GM12875 (cell line): ENCODE results near the gene ADD1.

Experiments
- H3K4me3 ChIP-seq: one replicate; pipeline ENCODE4 v1.5.1; 2011; ENCODE audit warnings: low read depth, low read length, control low read depth
- TF ChIP-seq, protein P1 (sequence below): IDR thresholded peaks from 2 replicates; pipeline ENCODE4 v1.5.1; 2011; ENCODE audit warnings: low read depth, mild to moderate bottlenecking, control low read depth, inconsistent platforms, low read length, moderate library complexity, borderline replicate concordance; ENCODE audit not compliant: insufficient read depth

Gene ADD1

DNA sequence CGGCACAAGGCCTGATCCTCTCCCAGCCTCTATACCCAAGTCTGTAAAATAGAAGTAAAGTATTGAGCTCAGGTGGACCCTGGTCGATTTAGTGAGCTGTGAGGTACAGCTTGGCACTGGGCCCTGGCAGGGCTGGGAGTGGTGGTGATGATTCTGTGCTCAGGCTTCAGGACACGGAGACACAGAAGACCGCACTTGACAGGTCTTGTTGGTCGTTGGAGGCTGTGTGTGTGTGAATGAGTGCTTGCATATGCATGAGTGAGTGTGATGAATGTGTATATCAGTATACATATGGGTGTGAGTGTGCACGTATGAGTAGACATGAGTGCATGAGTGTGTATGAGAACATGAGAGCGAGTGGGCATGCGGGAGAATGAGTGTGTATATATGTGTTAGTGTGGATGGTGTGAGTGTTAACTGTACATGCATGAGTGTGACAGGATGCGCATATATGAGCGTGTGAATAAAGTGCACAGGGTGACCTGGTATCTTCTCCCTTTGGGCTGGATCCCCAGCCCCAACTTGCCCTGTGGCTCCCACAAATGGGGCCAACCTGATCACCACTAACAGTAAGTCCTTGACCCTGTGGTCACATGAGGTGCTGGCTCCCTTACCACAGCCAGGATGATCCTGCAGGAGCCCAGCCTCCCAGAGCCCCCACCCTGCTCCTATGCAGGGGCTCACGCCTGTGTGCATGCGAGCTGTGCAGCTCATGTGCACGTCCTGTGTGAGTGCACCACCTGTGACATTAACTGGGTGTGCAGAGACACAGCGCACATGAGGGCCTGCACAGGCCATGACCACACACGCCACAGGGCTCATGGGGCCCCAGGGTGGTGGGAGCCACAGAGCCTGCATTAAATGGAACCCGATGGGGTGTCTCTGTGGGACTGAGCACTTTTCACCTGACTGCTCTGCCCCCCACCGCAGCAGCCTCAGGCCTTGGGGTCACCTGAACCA is 29.9 kb upstream of the ADD1 start:
- H3K4me3 ChIP-seq, result peak overlapping the region; percentile 86
- TF ChIP-seq, protein P1, sequence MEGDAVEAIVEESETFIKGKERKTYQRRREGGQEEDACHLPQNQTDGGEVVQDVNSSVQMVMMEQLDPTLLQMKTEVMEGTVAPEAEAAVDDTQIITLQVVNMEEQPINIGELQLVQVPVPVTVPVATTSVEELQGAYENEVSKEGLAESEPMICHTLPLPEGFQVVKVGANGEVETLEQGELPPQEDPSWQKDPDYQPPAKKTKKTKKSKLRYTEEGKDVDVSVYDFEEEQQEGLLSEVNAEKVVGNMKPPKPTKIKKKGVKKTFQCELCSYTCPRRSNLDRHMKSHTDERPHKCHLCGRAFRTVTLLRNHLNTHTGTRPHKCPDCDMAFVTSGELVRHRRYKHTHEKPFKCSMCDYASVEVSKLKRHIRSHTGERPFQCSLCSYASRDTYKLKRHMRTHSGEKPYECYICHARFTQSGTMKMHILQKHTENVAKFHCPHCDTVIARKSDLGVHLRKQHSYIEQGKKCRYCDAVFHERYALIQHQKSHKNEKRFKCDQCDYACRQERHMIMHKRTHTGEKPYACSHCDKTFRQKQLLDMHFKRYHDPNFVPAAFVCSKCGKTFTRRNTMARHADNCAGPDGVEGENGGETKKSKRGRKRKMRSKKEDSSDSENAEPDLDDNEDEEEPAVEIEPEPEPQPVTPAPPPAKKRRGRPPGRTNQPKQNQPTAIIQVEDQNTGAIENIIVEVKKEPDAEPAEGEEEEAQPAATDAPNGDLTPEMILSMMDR, result no peak

DNA sequence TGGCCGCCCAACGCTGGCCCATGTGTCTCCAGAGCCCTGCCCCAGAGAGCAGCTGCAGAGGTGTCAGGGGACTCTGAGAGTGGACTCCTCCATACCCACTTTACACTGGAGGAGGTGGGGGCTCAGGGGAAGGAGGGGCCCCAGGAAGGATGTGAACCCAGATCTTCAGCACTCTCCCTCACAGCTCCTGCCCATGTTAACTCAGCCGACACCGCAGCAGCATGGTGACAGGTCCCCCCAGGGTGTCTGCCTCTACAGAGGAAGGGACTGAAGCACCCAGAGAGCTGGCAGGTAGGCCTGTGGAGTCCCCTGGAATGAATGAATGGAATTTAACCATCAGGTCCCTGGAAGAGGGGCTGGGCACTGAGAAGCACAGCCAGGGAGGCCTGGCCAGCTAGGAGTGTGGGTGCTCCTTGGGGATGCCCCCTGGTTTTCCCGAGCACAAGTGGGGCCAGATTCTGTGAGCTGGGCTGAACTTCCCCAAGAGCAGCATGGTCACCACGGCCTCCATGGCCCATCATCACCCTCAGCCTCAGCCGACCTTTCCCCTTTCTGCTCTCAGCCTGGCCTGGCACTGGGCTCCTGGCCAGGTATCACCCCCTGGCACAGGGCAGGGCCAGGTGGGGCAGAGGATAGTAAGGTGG is 28.9 kb upstream of the ADD1 start:
- TF ChIP-seq, protein P1, result no peak
- H3K4me3 ChIP-seq, result no peak overlapping the region

DNA sequence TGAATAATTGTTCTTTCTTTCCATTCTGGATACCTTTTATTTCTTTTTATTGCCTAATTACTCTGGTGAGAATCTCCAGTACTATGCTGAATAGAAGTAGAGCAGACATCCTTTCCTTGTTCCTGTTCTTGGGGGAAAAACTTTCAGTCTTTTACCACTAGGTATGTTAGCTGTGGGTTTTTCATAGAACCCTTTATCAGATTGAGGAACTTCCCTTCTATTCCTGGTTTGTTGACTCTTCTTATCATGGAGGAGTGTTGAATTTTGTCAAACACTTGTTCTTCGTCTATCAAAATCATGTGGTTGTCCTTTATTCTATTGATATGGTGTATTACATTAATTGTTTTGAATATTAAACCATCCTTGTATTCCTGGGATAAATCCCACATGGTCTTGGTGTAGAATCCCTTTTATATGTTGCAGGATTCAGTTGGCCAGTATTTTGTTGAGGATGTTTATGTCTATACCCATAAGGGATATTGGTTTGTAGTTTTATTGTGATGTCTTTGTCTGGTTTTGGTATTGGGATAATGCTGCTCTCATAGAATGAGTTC is 27.2 kb upstream of the ADD1 start:
- H3K4me3 ChIP-seq, result no peak overlapping the region
- TF ChIP-seq, protein P1, result no peak

DNA sequence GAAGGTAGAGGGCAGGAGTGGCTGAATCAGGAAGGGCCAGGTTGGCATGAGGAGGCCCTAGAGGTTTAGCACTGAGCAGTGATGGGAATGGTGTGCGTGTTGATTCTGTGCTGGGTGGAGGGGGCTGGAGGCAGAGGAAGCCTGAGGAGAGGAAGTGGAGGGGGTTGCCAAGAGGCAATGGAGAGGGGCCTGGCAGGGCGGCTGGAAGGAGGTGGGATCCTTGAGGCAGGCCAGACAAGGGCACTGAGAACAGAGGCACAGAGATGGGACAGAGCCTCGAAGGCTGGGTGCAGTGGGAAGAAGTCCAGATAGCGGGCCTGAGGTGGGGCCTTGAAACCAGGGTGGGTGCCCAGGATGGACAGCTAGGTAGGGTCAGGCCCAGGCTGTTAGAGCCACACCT is 26.5 kb upstream of the ADD1 start:
- no peak overlapping the region for H3K4me3 ChIP-seq
- TF ChIP-seq, protein P1, result no peak

DNA sequence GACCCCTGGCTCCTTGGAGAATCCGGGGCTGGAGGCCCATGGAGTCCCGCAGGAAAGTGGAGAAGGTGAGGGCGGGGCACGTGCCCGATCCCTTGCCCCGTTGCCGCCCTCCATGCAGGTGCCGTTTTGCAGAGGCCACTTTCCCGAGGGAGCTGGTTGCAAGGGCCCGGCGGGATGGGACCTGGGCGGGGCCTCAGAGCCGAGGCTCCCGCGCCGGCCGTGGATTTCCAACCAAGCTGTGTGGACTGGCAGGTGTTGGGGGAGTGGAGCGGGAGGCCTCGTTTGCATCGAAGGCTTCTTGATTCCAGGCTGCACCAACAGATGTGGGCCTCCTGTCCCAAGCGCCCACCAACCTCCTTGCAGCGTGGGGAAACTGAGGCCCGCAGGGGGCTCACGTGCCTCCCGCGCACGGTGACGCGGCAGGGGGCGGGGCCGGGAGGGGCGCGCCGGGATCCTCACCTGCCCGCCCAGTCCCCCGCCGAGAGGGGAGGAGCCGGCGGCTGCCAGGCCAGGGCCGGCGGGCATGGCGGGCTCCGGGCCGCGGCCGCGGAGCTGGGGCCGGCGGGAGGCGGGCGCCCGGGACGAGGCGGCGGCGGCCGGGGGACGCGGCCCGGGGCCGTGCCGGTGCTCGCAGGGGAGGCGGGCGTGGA is 25.8 kb upstream of the ADD1 start:
- H3K4me3 ChIP-seq, result peak overlapping the region; percentile 54
- TF ChIP-seq, protein P1, result no peak

DNA sequence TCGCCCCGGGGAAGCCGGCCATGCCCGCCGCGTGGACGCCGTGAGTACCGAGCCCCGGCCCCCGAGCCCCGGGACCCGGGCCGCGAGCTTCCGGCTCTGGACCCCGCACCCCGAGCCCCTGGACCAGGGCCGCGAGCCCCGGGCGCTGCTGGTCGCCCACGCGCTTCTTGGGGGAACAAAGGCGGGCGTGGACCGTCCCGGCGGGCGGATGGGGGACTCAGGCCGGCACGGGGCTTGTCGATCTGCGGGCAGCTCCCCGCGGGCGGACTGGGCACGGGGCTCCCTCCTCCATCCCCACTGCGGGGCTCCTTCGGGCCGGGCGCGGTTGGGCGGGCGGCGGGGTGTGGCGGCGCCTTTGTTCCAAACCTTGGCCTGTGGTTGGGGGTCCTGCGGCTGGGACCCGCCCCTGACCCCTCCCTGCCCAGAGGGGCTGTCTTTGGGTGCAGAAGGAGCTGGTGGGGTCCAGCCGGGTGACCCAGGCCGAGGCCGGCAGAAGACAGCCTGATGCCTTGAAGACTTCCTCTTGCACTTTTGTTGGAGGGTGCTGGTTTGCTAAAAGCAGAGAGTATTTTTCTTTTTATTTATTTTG is 25.2 kb upstream of the ADD1 start:
- TF ChIP-seq, protein P1, result no peak
- peak overlapping the region; percentile 54 for H3K4me3 ChIP-seq
